Measurements from ENCODE around the gene RPL27A. TPM values are rescaled to one million over a fixed set of nuclear protein-coding genes. Genes with fewer than 3 reads are reported as not detected.
A peak's percentile ranks its signal among the peaks of the same experiment; 100 is the strongest.

The RPL27A gene
- 920 TPM for total RNA-seq
- long read RNA-seq, full-length matches to known transcripts, result 134 of 144 reads
- long read RNA-seq, partial matches to known transcripts, result 2 of 144 reads
- long read RNA-seq, other reads (novel, unspliced or antisense), result 8 of 144 reads

DNA sequence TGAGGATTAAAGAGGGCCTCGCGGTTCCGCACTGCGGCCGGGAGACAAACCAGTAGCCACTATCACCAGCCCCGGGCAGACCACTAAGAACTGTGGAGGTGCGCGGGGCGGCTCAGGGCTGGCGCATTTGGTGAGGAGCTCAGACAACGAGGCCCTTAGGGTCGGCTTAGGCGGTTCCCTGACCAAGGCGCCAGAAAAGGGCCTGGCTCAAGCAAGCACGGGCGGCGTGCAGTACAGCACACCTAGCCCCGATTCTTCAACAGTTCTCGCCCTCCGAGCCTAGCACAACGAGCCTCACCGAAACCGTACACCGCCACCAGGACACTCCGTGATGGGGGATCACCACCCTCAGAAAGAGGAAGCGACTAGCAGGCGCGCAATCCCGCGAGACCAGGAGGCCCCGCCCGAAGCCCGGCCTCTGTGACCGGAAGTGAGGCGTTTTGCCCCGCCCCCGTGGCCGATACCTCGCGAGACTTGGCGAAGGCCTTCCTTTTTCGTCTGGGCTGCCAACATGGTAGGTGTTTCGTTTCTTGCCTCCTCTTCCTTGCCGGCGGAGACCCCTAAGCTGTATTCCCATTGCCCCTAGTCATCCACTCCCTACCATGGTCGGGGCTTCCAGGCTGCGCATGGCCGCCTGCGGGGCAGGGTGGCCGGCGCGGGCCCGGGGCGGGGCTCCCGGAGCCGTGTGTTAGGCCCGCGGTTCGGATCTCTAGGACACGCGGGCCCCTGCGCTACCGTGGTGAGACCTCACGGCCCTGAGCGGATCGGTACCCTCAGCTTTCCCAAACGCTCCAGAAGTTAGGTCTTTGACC, at the start of gene RPL27A, which contains the start of gene TRIM66:
TSS of gene RPL27A (plus strand) at position 490 of the 812 bp plus-strand sequence. CDS start at position 512, 22 bp downstream.
TSS of gene TRIM66 (minus strand) at position 363 of the 812 bp plus-strand sequence. CDS start 10,391 bp downstream, outside the sequence.
- H3K4me3 ChIP-seq, result peak within 1 kb of the TSS; percentile 97
- TF ChIP-seq, protein P1, sequence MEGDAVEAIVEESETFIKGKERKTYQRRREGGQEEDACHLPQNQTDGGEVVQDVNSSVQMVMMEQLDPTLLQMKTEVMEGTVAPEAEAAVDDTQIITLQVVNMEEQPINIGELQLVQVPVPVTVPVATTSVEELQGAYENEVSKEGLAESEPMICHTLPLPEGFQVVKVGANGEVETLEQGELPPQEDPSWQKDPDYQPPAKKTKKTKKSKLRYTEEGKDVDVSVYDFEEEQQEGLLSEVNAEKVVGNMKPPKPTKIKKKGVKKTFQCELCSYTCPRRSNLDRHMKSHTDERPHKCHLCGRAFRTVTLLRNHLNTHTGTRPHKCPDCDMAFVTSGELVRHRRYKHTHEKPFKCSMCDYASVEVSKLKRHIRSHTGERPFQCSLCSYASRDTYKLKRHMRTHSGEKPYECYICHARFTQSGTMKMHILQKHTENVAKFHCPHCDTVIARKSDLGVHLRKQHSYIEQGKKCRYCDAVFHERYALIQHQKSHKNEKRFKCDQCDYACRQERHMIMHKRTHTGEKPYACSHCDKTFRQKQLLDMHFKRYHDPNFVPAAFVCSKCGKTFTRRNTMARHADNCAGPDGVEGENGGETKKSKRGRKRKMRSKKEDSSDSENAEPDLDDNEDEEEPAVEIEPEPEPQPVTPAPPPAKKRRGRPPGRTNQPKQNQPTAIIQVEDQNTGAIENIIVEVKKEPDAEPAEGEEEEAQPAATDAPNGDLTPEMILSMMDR (IDR thresholded peaks at IDR 0.05), result no peak
- H3K4me1 ChIP-seq, result peaks cover 30% of the 10 kb centered on the region
- H3K27ac ChIP-seq, result peak within 1 kb of the TSS; percentile 99
- ATAC-seq (peak; percentile 99), DNase-seq (peak; percentile 98)
- intact Hi-C loops (cut with DNase I), result no loop called here
- H3K9me3 ChIP-seq, result no peaks in the 10 kb centered on the region
- no peaks in the 10 kb centered on the region for H3K27me3 ChIP-seq (ENCODE audit: low read depth)
- H3K36me3 ChIP-seq, result peaks cover 40% of the 10 kb centered on the region

DNA sequence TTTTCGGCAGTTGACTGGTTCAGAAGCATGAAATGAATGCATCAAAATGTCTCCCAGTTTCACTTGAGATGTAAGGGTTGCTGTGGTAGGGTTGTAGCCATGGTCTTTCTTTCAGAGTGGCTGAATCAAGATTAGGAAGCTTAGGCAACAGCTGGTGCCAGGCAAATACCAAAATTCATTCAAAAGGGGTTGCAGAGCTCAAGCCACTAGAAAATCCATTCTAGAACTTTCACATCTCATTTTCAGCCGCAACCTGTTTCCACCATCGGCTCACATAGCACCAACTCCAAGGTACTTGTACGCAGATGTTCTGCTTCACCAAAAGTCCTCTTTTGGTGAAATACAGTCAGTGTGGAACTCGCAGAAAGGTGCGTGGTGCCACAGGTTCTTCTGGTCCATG, 48.1 kb upstream of the RPL27A start:
- no peak for ATAC-seq
- no peak overlapping the region for H3K4me3 ChIP-seq
- H3K9me3 ChIP-seq, result no peaks in the 10 kb centered on the region
- intact Hi-C loops (cut with DNase I), result no loop called here
- H3K27me3 ChIP-seq (ENCODE audit: low read depth), result no peaks in the 10 kb centered on the region
- DNase-seq, result no peak
- peaks cover 37% of the 10 kb centered on the region for H3K36me3 ChIP-seq
- H3K27ac ChIP-seq, result no peak overlapping the region
- TF ChIP-seq, protein P1 (IDR thresholded peaks at IDR 0.05), result no peak
- H3K4me1 ChIP-seq, result no peaks in the 10 kb centered on the region

DNA sequence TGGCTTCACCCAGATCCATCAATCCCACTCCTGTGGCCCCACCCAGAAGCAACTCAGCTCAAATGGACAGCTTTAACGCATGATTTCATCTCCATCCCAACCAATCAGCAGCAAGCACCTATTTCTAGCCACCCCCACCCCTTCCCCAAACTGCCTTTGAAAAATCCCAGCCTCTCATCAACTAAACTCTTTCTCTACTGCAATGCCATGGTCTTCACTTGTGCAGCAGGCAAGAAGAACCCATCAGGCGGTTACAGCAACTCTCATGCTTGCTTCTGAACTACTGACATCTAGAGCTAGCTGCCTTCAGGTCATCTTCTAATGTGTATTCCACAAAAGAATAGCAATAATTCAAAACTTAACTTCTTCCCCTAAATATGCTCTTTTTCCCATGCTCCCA, 46.5 kb upstream of the RPL27A start:
- Histone ChIP-seq H3K9me3 (no peaks in the 10 kb centered on the region), H3K27me3 (ENCODE audit: low read depth) (no peaks in the 10 kb centered on the region), H3K36me3 (peaks cover 44% of the 10 kb centered on the region), H3K4me3 (no peak overlapping the region), H3K4me1 (no peaks in the 10 kb centered on the region), H3K27ac (no peak overlapping the region)
- intact Hi-C loops (cut with DNase I), result no loop called here
- TF ChIP-seq, protein P1 (IDR thresholded peaks at IDR 0.05), result no peak
- DNase-seq (no peak), ATAC-seq (no peak)

DNA sequence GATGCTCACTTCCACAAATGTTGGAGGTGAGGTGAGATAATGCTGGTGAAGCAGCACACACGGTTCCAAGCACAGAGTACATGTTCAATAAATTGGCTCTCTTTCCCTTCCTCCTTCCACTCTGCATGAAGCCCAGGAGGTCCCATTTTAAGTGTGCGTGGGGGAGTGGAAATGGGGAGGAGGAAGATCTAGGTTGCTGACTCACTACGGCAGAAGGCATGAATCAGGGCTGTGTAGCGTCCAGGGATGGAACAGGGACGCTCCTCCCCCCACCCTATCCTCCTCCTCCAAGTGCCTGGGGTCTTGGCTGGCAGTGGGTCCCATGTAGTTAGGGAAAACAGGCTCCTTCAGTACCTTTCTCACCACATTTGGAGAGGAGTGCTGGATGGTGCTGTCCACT, 44.3 kb upstream of the RPL27A start:
- H3K36me3 ChIP-seq, result peaks cover 61% of the 10 kb centered on the region
- intact Hi-C loops (cut with DNase I), result no loop called here

DNA sequence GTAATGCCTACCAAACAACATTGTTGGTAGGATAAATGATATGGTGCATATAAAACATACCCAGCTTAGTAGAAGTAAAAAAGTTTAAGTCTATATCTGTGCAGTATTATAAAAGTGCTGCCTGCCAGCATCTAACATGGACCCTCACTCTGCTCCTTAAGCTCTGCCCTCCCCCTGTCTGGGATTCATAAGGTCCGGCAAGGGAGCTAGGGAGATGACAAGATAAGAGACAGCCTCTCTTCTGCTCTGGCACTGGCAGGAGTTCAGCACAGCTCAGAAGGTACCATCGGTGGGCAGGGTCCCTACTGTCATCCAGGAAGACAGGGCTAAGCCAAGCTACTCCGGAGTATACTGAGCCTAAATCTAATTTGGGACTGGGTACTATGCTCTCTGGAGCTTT, 42.9 kb upstream of the RPL27A start:
- H3K9me3 ChIP-seq, result no peaks in the 10 kb centered on the region
- H3K27me3 ChIP-seq (ENCODE audit: low read depth), result no peaks in the 10 kb centered on the region
- TF ChIP-seq, protein P1 (IDR thresholded peaks at IDR 0.05), result no peak
- H3K36me3 ChIP-seq, result peaks cover 68% of the 10 kb centered on the region
- no peak overlapping the region for H3K27ac ChIP-seq
- ATAC-seq, result no peak
- intact Hi-C loops (cut with DNase I), result no loop called here
- H3K4me1 ChIP-seq, result no peaks in the 10 kb centered on the region
- no peak for DNase-seq
- no peak overlapping the region for H3K4me3 ChIP-seq

More for the DNA sequence above, 44.3 kb upstream of the RPL27A start:
- no peaks in the 10 kb centered on the region for H3K9me3 ChIP-seq
- H3K4me3 ChIP-seq, result no peak overlapping the region
- H3K27ac ChIP-seq, result no peak overlapping the region
- H3K27me3 ChIP-seq (ENCODE audit: low read depth), result no peaks in the 10 kb centered on the region
- TF ChIP-seq, protein P1 (IDR thresholded peaks at IDR 0.05), result no peak
- DNase-seq (no peak), ATAC-seq (no peak)
- H3K4me1 ChIP-seq, result no peaks in the 10 kb centered on the region

All from lower lobe of right lung (tissue), 2 donors.